H1 (cell line): ENCODE measurements around the gene IL36B. TPM values are rescaled to one million over a fixed set of nuclear protein-coding genes. Genes with fewer than 3 reads are reported as not detected.

Experiments used
- CTBP2 ChIP-seq: IDR thresholded peaks from 2 replicates; pipeline ENCODE4 v1.7.0; 2011; ENCODE audit warnings: borderline replicate concordance, mild to moderate bottlenecking, moderate library complexity, mixed read lengths, low read length; ENCODE audit not compliant: insufficient read depth, insufficient read length
- EP300 ChIP-seq, 2 experiments: IDR thresholded peaks; 1 replicate in 1 of 2; 2 replicates in 1 of 2; pipeline ENCODE4 v1.6.1; 2011 to 2012; ENCODE audit warnings: low read depth in 2 of 2, low read length in 2 of 2, mild to moderate bottlenecking in 2 of 2, borderline replicate concordance in 1 of 2, inconsistent platforms in 1 of 2, moderate library complexity in 1 of 2
- HDAC6 ChIP-seq: IDR thresholded peaks from one replicate; pipeline ENCODE4 v1.7.1; 2012; ENCODE audit warnings: low read depth, mild to moderate bottlenecking, inconsistent platforms, low read length, moderate library complexity
- KDM5A ChIP-seq: fragments of 200-600 bp; IDR thresholded peaks from 2 replicates; pipeline ENCODE4 v1.7.1; 2012; ENCODE audit warnings: mild to moderate bottlenecking, low read length, inconsistent platforms, mixed read lengths
- POLR2AphosphoS5 ChIP-seq: IDR thresholded peaks from 2 replicates; pipeline ENCODE4 v1.6.1; 2011; ENCODE audit warnings: low read depth, low read length
- polyA plus RNA-seq, 7 experiments: library from polyadenylated mRNA; depleted of rRNA in 3 of 7; stranded (reverse) in 5 of 7; unstranded in 2 of 7; fragments of >200 nt in 5 of 7; fragments of 200-250 nt in 2 of 7; gene quantifications; 1 replicate in 5 of 7; 2 replicates in 1 of 7; 4 replicates in 1 of 7; pipeline versions ENCODE4 v1.2.1 to v1.2.3, GENCODE V29; 2011 to 2013; ENCODE audit warnings: missing spikeins in 2 of 7, mixed read lengths in 2 of 7
- total RNA-seq: library from RNA; stranded (reverse); fragmentation: NEBNext Ultra II Directional; extraction: Animal tissue kit (Norgen Biotek cat#: 25700); gene quantifications from 2 replicates; pipeline ENCODE4 v1.2.1, GENCODE V29; 2021
- TF ChIP-seq, protein P1 (sequence below): IDR thresholded peaks from 2 replicates; pipeline ENCODE4 v1.6.1; 2012; ENCODE audit warnings: low read length, inconsistent platforms
- TF ChIP-seq, protein P2 (sequence below): fragments of 300-600 bp; sonication (generic); IDR thresholded peaks from 2 replicates; pipeline ENCODE4 v1.7.1; 2012; ENCODE audit warnings: low read length, moderate library complexity, mild to moderate bottlenecking, inconsistent platforms; ENCODE audit not compliant: insufficient replicate concordance

The IL36B gene
- total and polyA plus RNA-seq, 2 of the 8 experiments (the other 6 are each of a cell fraction or from before 2014, with no cell fraction given) = not detected

DNA sequence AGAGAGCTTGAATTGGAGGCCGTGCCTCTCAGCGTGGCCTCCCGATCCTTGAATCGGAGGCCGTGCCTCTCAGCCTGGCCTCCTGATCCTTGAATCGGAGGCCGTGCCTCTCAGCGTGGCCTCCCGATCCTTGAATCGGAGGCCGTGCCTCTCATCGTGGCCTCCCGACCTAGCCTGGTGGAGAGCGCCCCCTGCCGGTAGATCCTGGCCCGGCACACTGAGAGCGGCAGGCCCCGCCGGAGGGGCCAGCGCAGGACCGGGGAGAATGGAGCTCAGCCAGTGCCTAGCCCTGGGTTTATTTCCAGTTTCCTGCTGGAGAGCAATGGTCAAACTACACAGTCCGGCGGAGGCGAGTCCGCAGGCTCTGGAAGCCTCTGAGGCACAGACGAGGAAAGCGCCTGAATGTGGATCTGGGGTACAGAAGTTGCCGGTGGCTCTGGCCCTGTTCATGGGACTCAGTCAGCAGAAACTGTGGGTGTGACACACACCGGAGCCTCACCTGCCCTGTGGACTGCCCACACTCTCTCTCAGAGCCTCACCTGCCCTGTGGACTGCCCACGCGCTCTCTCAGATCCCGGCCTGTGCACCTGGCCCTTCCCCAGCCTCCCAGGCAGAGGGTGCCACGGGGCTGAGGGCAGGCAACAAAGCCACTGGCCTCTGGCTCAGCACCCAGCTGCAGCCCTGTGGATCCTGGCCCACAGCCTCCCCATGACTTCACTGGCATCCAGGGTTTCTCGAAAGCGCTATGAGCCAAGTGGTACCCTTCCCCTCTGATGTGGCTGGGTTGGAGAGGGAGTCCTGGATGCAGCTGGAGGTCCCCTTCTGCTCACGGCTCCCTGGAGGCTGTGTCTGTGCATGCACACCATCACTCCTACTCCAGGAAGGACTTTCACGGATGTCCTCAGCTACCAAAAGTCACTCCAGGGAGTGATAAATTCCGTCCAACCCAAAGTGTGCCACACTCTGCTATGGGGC lies 1.5 kb downstream of the IL36B start (continued):
- TF ChIP-seq, protein P1, sequence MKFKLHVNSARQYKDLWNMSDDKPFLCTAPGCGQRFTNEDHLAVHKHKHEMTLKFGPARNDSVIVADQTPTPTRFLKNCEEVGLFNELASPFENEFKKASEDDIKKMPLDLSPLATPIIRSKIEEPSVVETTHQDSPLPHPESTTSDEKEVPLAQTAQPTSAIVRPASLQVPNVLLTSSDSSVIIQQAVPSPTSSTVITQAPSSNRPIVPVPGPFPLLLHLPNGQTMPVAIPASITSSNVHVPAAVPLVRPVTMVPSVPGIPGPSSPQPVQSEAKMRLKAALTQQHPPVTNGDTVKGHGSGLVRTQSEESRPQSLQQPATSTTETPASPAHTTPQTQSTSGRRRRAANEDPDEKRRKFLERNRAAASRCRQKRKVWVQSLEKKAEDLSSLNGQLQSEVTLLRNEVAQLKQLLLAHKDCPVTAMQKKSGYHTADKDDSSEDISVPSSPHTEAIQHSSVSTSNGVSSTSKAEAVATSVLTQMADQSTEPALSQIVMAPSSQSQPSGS = no peak
- no peak for TF ChIP-seq KDM5A
- TF ChIP-seq, protein P2, sequence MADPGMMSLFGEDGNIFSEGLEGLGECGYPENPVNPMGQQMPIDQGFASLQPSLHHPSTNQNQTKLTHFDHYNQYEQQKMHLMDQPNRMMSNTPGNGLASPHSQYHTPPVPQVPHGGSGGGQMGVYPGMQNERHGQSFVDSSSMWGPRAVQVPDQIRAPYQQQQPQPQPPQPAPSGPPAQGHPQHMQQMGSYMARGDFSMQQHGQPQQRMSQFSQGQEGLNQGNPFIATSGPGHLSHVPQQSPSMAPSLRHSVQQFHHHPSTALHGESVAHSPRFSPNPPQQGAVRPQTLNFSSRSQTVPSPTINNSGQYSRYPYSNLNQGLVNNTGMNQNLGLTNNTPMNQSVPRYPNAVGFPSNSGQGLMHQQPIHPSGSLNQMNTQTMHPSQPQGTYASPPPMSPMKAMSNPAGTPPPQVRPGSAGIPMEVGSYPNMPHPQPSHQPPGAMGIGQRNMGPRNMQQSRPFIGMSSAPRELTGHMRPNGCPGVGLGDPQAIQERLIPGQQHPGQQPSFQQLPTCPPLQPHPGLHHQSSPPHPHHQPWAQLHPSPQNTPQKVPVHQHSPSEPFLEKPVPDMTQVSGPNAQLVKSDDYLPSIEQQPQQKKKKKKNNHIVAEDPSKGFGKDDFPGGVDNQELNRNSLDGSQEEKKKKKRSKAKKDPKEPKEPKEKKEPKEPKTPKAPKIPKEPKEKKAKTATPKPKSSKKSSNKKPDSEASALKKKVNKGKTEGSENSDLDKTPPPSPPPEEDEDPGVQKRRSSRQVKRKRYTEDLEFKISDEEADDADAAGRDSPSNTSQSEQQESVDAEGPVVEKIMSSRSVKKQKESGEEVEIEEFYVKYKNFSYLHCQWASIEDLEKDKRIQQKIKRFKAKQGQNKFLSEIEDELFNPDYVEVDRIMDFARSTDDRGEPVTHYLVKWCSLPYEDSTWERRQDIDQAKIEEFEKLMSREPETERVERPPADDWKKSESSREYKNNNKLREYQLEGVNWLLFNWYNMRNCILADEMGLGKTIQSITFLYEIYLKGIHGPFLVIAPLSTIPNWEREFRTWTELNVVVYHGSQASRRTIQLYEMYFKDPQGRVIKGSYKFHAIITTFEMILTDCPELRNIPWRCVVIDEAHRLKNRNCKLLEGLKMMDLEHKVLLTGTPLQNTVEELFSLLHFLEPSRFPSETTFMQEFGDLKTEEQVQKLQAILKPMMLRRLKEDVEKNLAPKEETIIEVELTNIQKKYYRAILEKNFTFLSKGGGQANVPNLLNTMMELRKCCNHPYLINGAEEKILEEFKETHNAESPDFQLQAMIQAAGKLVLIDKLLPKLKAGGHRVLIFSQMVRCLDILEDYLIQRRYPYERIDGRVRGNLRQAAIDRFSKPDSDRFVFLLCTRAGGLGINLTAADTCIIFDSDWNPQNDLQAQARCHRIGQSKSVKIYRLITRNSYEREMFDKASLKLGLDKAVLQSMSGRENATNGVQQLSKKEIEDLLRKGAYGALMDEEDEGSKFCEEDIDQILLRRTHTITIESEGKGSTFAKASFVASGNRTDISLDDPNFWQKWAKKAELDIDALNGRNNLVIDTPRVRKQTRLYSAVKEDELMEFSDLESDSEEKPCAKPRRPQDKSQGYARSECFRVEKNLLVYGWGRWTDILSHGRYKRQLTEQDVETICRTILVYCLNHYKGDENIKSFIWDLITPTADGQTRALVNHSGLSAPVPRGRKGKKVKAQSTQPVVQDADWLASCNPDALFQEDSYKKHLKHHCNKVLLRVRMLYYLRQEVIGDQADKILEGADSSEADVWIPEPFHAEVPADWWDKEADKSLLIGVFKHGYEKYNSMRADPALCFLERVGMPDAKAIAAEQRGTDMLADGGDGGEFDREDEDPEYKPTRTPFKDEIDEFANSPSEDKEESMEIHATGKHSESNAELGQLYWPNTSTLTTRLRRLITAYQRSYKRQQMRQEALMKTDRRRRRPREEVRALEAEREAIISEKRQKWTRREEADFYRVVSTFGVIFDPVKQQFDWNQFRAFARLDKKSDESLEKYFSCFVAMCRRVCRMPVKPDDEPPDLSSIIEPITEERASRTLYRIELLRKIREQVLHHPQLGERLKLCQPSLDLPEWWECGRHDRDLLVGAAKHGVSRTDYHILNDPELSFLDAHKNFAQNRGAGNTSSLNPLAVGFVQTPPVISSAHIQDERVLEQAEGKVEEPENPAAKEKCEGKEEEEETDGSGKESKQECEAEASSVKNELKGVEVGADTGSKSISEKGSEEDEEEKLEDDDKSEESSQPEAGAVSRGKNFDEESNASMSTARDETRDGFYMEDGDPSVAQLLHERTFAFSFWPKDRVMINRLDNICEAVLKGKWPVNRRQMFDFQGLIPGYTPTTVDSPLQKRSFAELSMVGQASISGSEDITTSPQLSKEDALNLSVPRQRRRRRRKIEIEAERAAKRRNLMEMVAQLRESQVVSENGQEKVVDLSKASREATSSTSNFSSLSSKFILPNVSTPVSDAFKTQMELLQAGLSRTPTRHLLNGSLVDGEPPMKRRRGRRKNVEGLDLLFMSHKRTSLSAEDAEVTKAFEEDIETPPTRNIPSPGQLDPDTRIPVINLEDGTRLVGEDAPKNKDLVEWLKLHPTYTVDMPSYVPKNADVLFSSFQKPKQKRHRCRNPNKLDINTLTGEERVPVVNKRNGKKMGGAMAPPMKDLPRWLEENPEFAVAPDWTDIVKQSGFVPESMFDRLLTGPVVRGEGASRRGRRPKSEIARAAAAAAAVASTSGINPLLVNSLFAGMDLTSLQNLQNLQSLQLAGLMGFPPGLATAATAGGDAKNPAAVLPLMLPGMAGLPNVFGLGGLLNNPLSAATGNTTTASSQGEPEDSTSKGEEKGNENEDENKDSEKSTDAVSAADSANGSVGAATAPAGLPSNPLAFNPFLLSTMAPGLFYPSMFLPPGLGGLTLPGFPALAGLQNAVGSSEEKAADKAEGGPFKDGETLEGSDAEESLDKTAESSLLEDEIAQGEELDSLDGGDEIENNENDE = no peak
- TF ChIP-seq POLR2AphosphoS5 = no peak
- no peak for TF ChIP-seq HDAC6
- no peak for TF ChIP-seq EP300 (IDR thresholded peaks at IDR 0.05; ENCODE audit: borderline replicate concordance in 1 of 2, low read depth in 2 of 2, low read length in 2 of 2)
- no peak for TF ChIP-seq CTBP2
